ENCODE data around the gene CLMN. TPM values are rescaled to one million over a fixed set of nuclear protein-coding genes. Genes with fewer than 3 reads are reported as not detected.

CLMN gene
- total and polyA plus RNA-seq, 2 experiments from 2014 or later, result 3.2 to 5.7 TPM

DNA sequence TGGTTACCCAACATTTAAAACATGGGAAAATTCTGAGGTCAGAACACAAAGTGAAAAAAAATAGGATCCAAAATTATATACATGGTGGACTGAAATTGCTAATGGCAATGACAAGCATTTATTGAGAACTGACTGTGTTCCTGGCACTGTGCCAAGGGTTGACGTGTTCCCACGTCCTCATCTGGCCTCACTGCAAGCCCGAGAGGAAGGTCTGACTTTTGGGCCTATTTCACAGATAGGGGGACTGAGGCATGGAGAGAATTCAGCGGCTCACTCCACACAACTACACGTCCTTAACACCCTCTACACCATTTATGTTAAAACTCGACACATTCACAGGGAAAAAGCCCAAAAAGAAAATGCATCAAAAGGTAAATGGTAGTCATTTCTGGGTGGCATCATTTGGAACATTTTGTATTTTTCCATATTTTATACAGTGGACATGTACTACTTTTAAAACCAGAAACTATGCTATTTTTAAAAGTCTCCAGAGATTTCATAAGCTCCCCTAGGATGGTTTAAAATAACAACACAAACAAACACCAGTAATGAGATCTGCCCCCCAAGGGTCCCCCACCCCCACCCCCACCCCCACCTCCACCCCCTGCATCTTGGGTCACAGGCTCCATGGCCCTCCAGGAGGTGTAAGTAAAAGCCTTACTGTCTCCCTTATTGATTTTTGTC is 27.7 kb downstream of the CLMN start:
- no peaks in the 10 kb centered on the region for H3K79me2 ChIP-seq (replicated peaks; ENCODE audit: insufficient read depth)
- peaks cover 9% of the 10 kb centered on the region for H3K4me1 ChIP-seq (ENCODE audit: insufficient read depth)
- H3K4me3 ChIP-seq, result no peak overlapping the region
- no peak overlapping the region for H3K4me2 ChIP-seq
- DNase-seq (ENCODE audit: low spot score) (no peak), ATAC-seq (no peak)
- no peaks in the 10 kb centered on the region for H3F3A ChIP-seq (replicated peaks; ENCODE audit: low read depth)
- TF ChIP-seq CREB1 (CRISPR knock-in tag; IDR thresholded peaks at IDR 0.05; ENCODE audit: low read depth), result no peak
- no peak for TF ChIP-seq ZNF114 (CRISPR knock-in tag; IDR thresholded peaks at IDR 0.05)
- TF ChIP-seq EZH2 (IDR thresholded peaks at IDR 0.05; ENCODE audit: low read depth, unreplicated experiment), result no peak
- TF ChIP-seq CTCF (conservative IDR thresholded peaks at IDR 0.05; ENCODE audit: low read depth in 2 of 2), result no peak
- TF ChIP-seq JUNB (IDR thresholded peaks at IDR 0.05; ENCODE audit: unreplicated experiment), result no peak
- no peak for TF ChIP-seq ETS1 (IDR thresholded peaks at IDR 0.05)
- no peak for TF ChIP-seq EZH2phosphoT487 (IDR thresholded peaks at IDR 0.05; ENCODE audit: unreplicated experiment)
- TF ChIP-seq ZNF331 (CRISPR knock-in tag; IDR thresholded peaks at IDR 0.05; ENCODE audit: low read depth), result no peak
- TF ChIP-seq STAT1 (IDR thresholded peaks at IDR 0.05; ENCODE audit: unreplicated experiment), result no peak
- no peak for TF ChIP-seq NANOG (IDR thresholded peaks at IDR 0.05; ENCODE audit: borderline replicate concordance)
- no peak for TF ChIP-seq REST (IDR thresholded peaks at IDR 0.05; ENCODE audit: unreplicated experiment)
- Mint-ChIP-seq H3K36me3 (ENCODE audit: low read depth) (peaks cover 5% of the 10 kb centered on the region; the same call in 2 of the 3 replicates), H3K27ac (no peak overlapping the region), H3K4me3 (no peak overlapping the region), H3K27me3 (ENCODE audit: insufficient read depth, low read depth, poor library complexity) (peaks cover 9% of the 10 kb centered on the region), H3K9me3 (peaks cover 8% of the 10 kb centered on the region; the same call in 2 of the 3 replicates), H3K4me1 (peaks cover 39% of the 10 kb centered on the region)
- H3K27me3 ChIP-seq (ENCODE audit: insufficient read depth), result no peaks in the 10 kb centered on the region
- H3K36me3 ChIP-seq (ENCODE audit: insufficient read depth), result no peaks in the 10 kb centered on the region
- no peak overlapping the region for H2AFZ ChIP-seq
- H3K27ac ChIP-seq (ENCODE audit: low read depth), result no peak overlapping the region
- H3K9me2 ChIP-seq (ENCODE audit: insufficient read depth), result no peaks in the 10 kb centered on the region
- no peaks in the 10 kb centered on the region for H4K20me1 ChIP-seq (replicated peaks; ENCODE audit: insufficient read depth)
